IMR-90 (cell line): ENCODE data around the gene TNRC6C. TPM values are rescaled to one million over a fixed set of nuclear protein-coding genes. Genes with fewer than 3 reads are reported as not detected.

Source experiments
- ATAC-seq: fragments of 200-7000 bp; cut with Tn5 transposase; 2 replicates; pipeline ENCODE4 v1.9.1; 2020; ENCODE audit warnings: low read depth, mild to moderate bottlenecking, moderate library complexity
- BruUV-seq: library from RNA; stranded (reverse); fragments of 400-500 nt; replicated peaks from 2 replicates; lab custom pipeline; 2021; lab: Mats Ljungman, UMichigan
- CTCF ChIA-PET: fragments of 300-600 bp; formaldehyde crosslinking; extraction: SDS; loops from one replicate; lab custom pipeline; 2021; ENCODE audit warnings: antibody characterized with exemption; lab: Yijun Ruan, JAX
- POLR2A ChIA-PET: fragments of 300-600 bp; sonication (Branson Sonifier 250); formaldehyde crosslinking; loops from one replicate; lab custom pipeline; 2022; ENCODE audit warnings: antibody characterized with exemption; ENCODE audit not compliant: unreplicated experiment; lab: Charles Lee
- DNase-seq: peaks from one replicate; pipeline ENCODE4 v3.0.0; 2013
- H2AFZ ChIP-seq: replicated peaks from 2 replicates; pipeline ENCODE3; 2013; ENCODE audit warnings: low read length, mild to moderate bottlenecking; ENCODE audit not compliant: poor library complexity
- H2AK5ac ChIP-seq: 2 replicates; pipeline ENCODE4 v1.6.1; 2013; ENCODE audit warnings: low read depth, low read length, inconsistent platforms
- H2AK9ac ChIP-seq: replicated peaks from 2 replicates; pipeline ENCODE3; 2013; ENCODE audit warnings: mild to moderate bottlenecking, low read depth, low read length, moderate library complexity; ENCODE audit not compliant: poor library complexity
- H2BK120ac ChIP-seq: 2 replicates; pipeline ENCODE4 v1.6.1; 2013; ENCODE audit warnings: low read depth, low read length, inconsistent platforms
- H2BK15ac ChIP-seq: 3 replicates; pipeline ENCODE4 v1.6.1; 2013; ENCODE audit warnings: low read depth, low read length, inconsistent platforms
- H2BK20ac ChIP-seq: 2 replicates; pipeline ENCODE4 v1.6.1; 2013; ENCODE audit warnings: low read depth, mild to moderate bottlenecking, inconsistent platforms, low read length, moderate library complexity
- H2BK5ac ChIP-seq: 2 replicates; pipeline ENCODE4 v1.6.1; 2013; ENCODE audit warnings: mild to moderate bottlenecking, low read depth, low read length, inconsistent platforms; ENCODE audit not compliant: poor library complexity, severe bottlenecking
- H3K14ac ChIP-seq: replicated peaks from 2 replicates; pipeline ENCODE4 v1.6.1; 2013; ENCODE audit warnings: low read depth, low read length, inconsistent platforms
- H3K18ac ChIP-seq: 2 replicates; pipeline ENCODE4 v1.6.1; 2013; ENCODE audit warnings: low read depth, low read length, control low read depth
- H3K23ac ChIP-seq: 2 replicates; pipeline ENCODE4 v1.6.1; 2013; ENCODE audit warnings: low read depth, low read length, inconsistent platforms
- H3K27ac ChIP-seq: 2 replicates; pipeline ENCODE4 v1.5.1; 2013; ENCODE audit warnings: mild to moderate bottlenecking, control low read depth, low read length; ENCODE audit not compliant: insufficient read depth
- H3K27me3 ChIP-seq: 2 replicates; pipeline ENCODE4 v1.6.1; 2013; ENCODE audit warnings: low read length; ENCODE audit not compliant: control insufficient read depth, insufficient read depth
- H3K36me3 ChIP-seq: 2 replicates; pipeline ENCODE4 v1.6.1; 2013; ENCODE audit warnings: low read length, mixed read lengths; ENCODE audit not compliant: control insufficient read depth, insufficient read depth
- H3K4ac ChIP-seq: 2 replicates; pipeline ENCODE4 v1.6.1; 2013; ENCODE audit warnings: low read depth, low read length, inconsistent platforms
- H3K4me1 ChIP-seq: 2 replicates; pipeline ENCODE4 v1.6.1; 2013; ENCODE audit warnings: low read length, mixed read lengths; ENCODE audit not compliant: control insufficient read depth, insufficient read depth
- H3K4me2 ChIP-seq: 2 replicates; pipeline ENCODE4 v1.6.1; 2013; ENCODE audit warnings: low read depth, mild to moderate bottlenecking, control low read depth, low read length, moderate library complexity
- H3K4me3 ChIP-seq: 2 replicates; pipeline ENCODE4 v1.5.1; 2013; ENCODE audit warnings: low read depth, mild to moderate bottlenecking, control low read depth, low read length, moderate library complexity; ENCODE audit not compliant: insufficient read depth
- H3K56ac ChIP-seq: 2 replicates; pipeline ENCODE4 v1.6.1; 2013; ENCODE audit warnings: low read length, inconsistent platforms; ENCODE audit not compliant: insufficient read depth; ENCODE audit errors: extremely low read depth
- H3K79me1 ChIP-seq, 2 experiments: 2 replicates each; pipeline ENCODE4 v1.6.1; 2013; ENCODE audit warnings: low read length in 2 of 2, inconsistent platforms in 1 of 2, low read depth in 1 of 2
- H3K9ac ChIP-seq: 2 replicates; pipeline ENCODE4 v1.6.1; 2013; ENCODE audit warnings: low read depth, low read length, control low read depth
- H3K9me1 ChIP-seq: 2 replicates; pipeline ENCODE4 v1.6.1; 2013; ENCODE audit warnings: low read length, inconsistent platforms; ENCODE audit not compliant: insufficient read depth
- H3K9me3 ChIP-seq: 2 replicates; pipeline ENCODE4 v1.6.1; 2013; ENCODE audit warnings: low read length; ENCODE audit not compliant: control insufficient read depth, insufficient read depth
- H4K20me1 ChIP-seq: 2 replicates; pipeline ENCODE4 v1.6.1; 2013; ENCODE audit warnings: low read length, inconsistent platforms; ENCODE audit not compliant: insufficient read depth
- H4K5ac ChIP-seq: 2 replicates; pipeline ENCODE4 v1.6.1; 2013; ENCODE audit warnings: mild to moderate bottlenecking, low read depth, low read length, control low read depth
- H4K8ac ChIP-seq, 2 experiments: 2 replicates each; pipeline ENCODE4 v1.6.1; 2013; ENCODE audit warnings: low read depth in 2 of 2, low read length in 2 of 2, control low read depth in 1 of 2, inconsistent platforms in 1 of 2
- H4K91ac ChIP-seq: 2 replicates; pipeline ENCODE4 v1.6.1; 2013; ENCODE audit warnings: low read depth, low read length, inconsistent platforms; ENCODE audit not compliant: insufficient read depth
- BHLHE40 ChIP-seq: fragments of 150-350 bp; IDR thresholded peaks from 2 replicates; pipeline ENCODE4 v1.6.1; 2016; ENCODE audit warnings: mild to moderate bottlenecking, low read depth, low read length
- CEBPB ChIP-seq: IDR thresholded peaks from 2 replicates; pipeline ENCODE4 v1.6.1; 2012; ENCODE audit warnings: low read depth, low read length, improper control_type of control experiment
- CHD1 ChIP-seq: IDR thresholded peaks from 2 replicates; pipeline ENCODE4 v1.6.1; 2012; ENCODE audit warnings: low read depth, low read length, improper control_type of control experiment
- FOS ChIP-seq: fragments of 150-350 bp; IDR thresholded peaks from 2 replicates; pipeline ENCODE4 v1.6.1; 2016; ENCODE audit warnings: low read depth, low read length
- MAZ ChIP-seq: IDR thresholded peaks from 2 replicates; pipeline ENCODE4 v1.6.1; 2012; ENCODE audit warnings: low read depth, mild to moderate bottlenecking, low read length, improper control_type of control experiment, moderate library complexity, borderline replicate concordance
- MXI1 ChIP-seq: IDR thresholded peaks from 2 replicates; pipeline ENCODE4 v1.6.1; 2012; ENCODE audit warnings: low read depth, mild to moderate bottlenecking, low read length, moderate library complexity, borderline replicate concordance
- NFE2L2 ChIP-seq: fragments of 150-350 bp; IDR thresholded peaks from 2 replicates; pipeline ENCODE4 v1.6.1; 2016; ENCODE audit warnings: low read depth, mild to moderate bottlenecking, low read length
- RAD21 ChIP-seq: IDR thresholded peaks from 2 replicates; pipeline ENCODE4 v1.6.1; 2012; ENCODE audit warnings: low read length, improper control_type of control experiment
- RCOR1 ChIP-seq: IDR thresholded peaks from 2 replicates; pipeline ENCODE4 v1.6.1; 2012; ENCODE audit warnings: mild to moderate bottlenecking, low read length, improper control_type of control experiment; ENCODE audit not compliant: insufficient replicate concordance
- RFX5 ChIP-seq: IDR thresholded peaks from 2 replicates; pipeline ENCODE4 v1.8.0; 2012; ENCODE audit warnings: low read depth, mild to moderate bottlenecking, low read length, moderate library complexity
- SMC3 ChIP-seq: fragments of 150-350 bp; IDR thresholded peaks from 2 replicates; pipeline ENCODE4 v1.6.1; 2016; ENCODE audit warnings: low read depth, mild to moderate bottlenecking, antibody characterized with exemption, low read length, moderate library complexity
- USF2 ChIP-seq: fragments of 150-350 bp; IDR thresholded peaks from 2 replicates; pipeline ENCODE4 v1.6.1; 2017; ENCODE audit warnings: mild to moderate bottlenecking, antibody characterized with exemption, low read length, low read depth
- WGBS, 2 experiments: methylation state at CpG; one replicate each; pipeline versions ENCODE4 v1.1.5 to v1.1.7; 2013; ENCODE audit warnings: missing lambda C conversion rate in 2 of 2; ENCODE audit not compliant: insufficient read length in 1 of 2; ENCODE audit errors: extremely low coverage in 2 of 2; 5-methylcytosine and 5-hydroxymethylcytosine counted together
- dilution Hi-C: fragments of 300-500 bp; cut with HindIII; formaldehyde crosslinking; loops from one replicate; pipeline ENCODE4 v1.14.3; 2018; ENCODE audit warnings: low sequenced_read_pairs; ENCODE audit not compliant: unreplicated experiment
- in situ Hi-C: fragments of 300-500 bp; cut with MboI; formaldehyde crosslinking; loops from 3 replicates; pipeline ENCODE4 v1.14.3; 2019; ENCODE audit warnings: low sequenced_read_pairs, inconsistent platforms, mixed read lengths
- intact Hi-C: fragments of 100-400 bp; cut with micrococcal nuclease; formaldehyde crosslinking; loops from 2 replicates; pipeline ENCODE4 v1.10.0; 2022
- polyA plus RNA-seq, 3 experiments: library from polyadenylated mRNA; depleted of rRNA; stranded (reverse); fragments of >200 nt; gene quantifications; 2 replicates each; pipeline ENCODE4 v1.2.3, GENCODE V29; 2012; ENCODE audit warnings: low replicate concordance in 1 of 3
- total RNA-seq: library from RNA; depleted of rRNA; stranded (reverse); fragments of >200 nt; gene quantifications from 2 replicates; pipeline ENCODE4 v1.2.3, GENCODE V29; 2012

The TNRC6C gene
- total and polyA plus RNA-seq, 2 of the 4 experiments (the other 2 are of a cell fraction) = 1.6 to 2.7 TPM

- Histone ChIP-seq H3K4ac (no peak overlapping the region), H2BK15ac (no peak overlapping the region), H3K27me3 (peaks cover 69% of the 10 kb centered on the region), H2AK5ac (no peak overlapping the region), H3K9me1 (no peaks in the 10 kb centered on the region), H2BK120ac (no peak overlapping the region), H3K56ac (no peak overlapping the region), H3K9ac (no peak overlapping the region), H4K91ac (no peak overlapping the region), H4K20me1 (no peaks in the 10 kb centered on the region; the same call in 1 of the 2 replicates), H3K79me1 (no peaks in the 10 kb centered on the region), H3K36me3 (no peaks in the 10 kb centered on the region), H3K27ac (no peak overlapping the region), H2AK9ac (no peak overlapping the region), H3K9me3 (no peaks in the 10 kb centered on the region), H3K4me2 (no peak overlapping the region), H2AFZ (no peak overlapping the region), H3K23ac (no peak overlapping the region), H3K14ac (no peak overlapping the region), H2BK20ac (no peak overlapping the region), H4K8ac (no peak overlapping the region), H3K18ac (no peak overlapping the region), H3K4me3 (no peak overlapping the region), H3K4me1 (peaks cover 1% of the 10 kb centered on the region; the same call in 1 of the 2 replicates), H2BK5ac (no peak overlapping the region), H4K5ac (no peak overlapping the region)
- ChIA-PET CTCF (no interaction called here), POLR2A (no interaction called here)
- intact Hi-C loops (no loop called here), in situ Hi-C loops (no loop called here), dilution Hi-C loops (no loop called here)
- no TSS peak for BruUV-seq
- WGBS, 2 experiments = 86% methylated on average over 5 of the region's 30 CpGs; no CpG with 5 or more reads in 1 of the 2 experiments
- ATAC-seq = no peak
- no peak for TF ChIP-seq FOS
- no peak for TF ChIP-seq MAZ
- no peak for TF ChIP-seq CEBPB
- TF ChIP-seq RAD21 = no peak
- TF ChIP-seq MXI1 = no peak
- TF ChIP-seq RFX5 = no peak
- no peak for TF ChIP-seq BHLHE40
- TF ChIP-seq CHD1 = no peak
- no peak for TF ChIP-seq USF2
- TF ChIP-seq SMC3 = no peak
- no peak for TF ChIP-seq RCOR1
- no peak for TF ChIP-seq NFE2L2
- no peak for DNase-seq
Measured at GRCh38 chr17:78133179-78133951, 174.9 kb downstream of the TNRC6C start.
